Forelimb muscle (tissue), 1 donor: ENCODE measurements around the gene CCDC12. TPM values are rescaled to one million over a fixed set of nuclear protein-coding genes. Genes with fewer than 3 reads are reported as not detected.

Experiments used
- DNase-seq: peaks from one replicate; pipeline ENCODE4 v3.0.0-alpha.2; 2013; ENCODE audit warnings: low read depth
- polyA plus RNA-seq: library from polyadenylated mRNA; unstranded; fragments of 120-200 nt; gene quantifications from one replicate; pipeline ENCODE4 v1.2.1, GENCODE V29; 2013; ENCODE audit not compliant: insufficient read length

CCDC12 gene
- 40.6 TPM for polyA plus RNA-seq

- DNase-seq: peak; percentile 97
These were observed at the start of gene CCDC12 for GRCh38 chr3:46976326-46977190. Gene CCDC12 (minus strand): TSS chr3:46976745. CDS start chr3:46976732, 13 bp downstream.

GRCh38 chr3:47024932-47025331, 48.4 kb upstream of the CCDC12 start:
- no peak for DNase-seq

GRCh38 chr3:47022641-47023071, 46.1 kb upstream of the CCDC12 start:
- no peak for DNase-seq

- DNase-seq: no peak
These were observed 43.8 kb upstream of the CCDC12 start for GRCh38 chr3:47020311-47020710.

- DNase-seq: no peak
These were observed 42.7 kb upstream of the CCDC12 start for GRCh38 chr3:47019201-47019600.

GRCh38 chr3:47018269-47018611, 41.7 kb upstream of the CCDC12 start:
- no peak for DNase-seq

GRCh38 chr3:47017504-47018268, 41.1 kb upstream of the CCDC12 start:
- no peak for DNase-seq

GRCh38 chr3:47016934-47017435, 40.4 kb upstream of the CCDC12 start:
- no peak for DNase-seq

- DNase-seq: no peak
These were observed 39.8 kb upstream of the CCDC12 start for GRCh38 chr3:47016086-47016933.

GRCh38 chr3:47015151-47015550, 38.6 kb upstream of the CCDC12 start:
- DNase-seq: no peak

- DNase-seq: no peak
These were observed 37.5 kb upstream of the CCDC12 start for GRCh38 chr3:47014036-47014435.

- DNase-seq: no peak
These were observed 36.7 kb upstream of the CCDC12 start for GRCh38 chr3:47013231-47013630.

GRCh38 chr3:47012342-47013230, 36.0 kb upstream of the CCDC12 start:
- no peak for DNase-seq

GRCh38 chr3:47011371-47011770, 34.8 kb upstream of the CCDC12 start:
- DNase-seq: no peak

- no peak for DNase-seq
These were observed 34.4 kb upstream of the CCDC12 start for GRCh38 chr3:47010910-47011309.

GRCh38 chr3:47010111-47010712, 33.7 kb upstream of the CCDC12 start:
- no peak for DNase-seq

- DNase-seq: peak; percentile 56
These were observed 32.9 kb upstream of the CCDC12 start for GRCh38 chr3:47009225-47010110.

- DNase-seq: no peak
These were observed 32.3 kb upstream of the CCDC12 start for GRCh38 chr3:47008851-47009224.

GRCh38 chr3:47008234-47008796, 31.8 kb upstream of the CCDC12 start:
- DNase-seq: no peak
